ENCODE measurements around the gene ITLN2. TPM values are rescaled to one million over a fixed set of nuclear protein-coding genes. Genes with fewer than 3 reads are reported as not detected.

ITLN2 gene
- total RNA-seq, 4 donors from 2014 or later = not detected

GRCh38 chr1:160973491-160973890 lies 18.9 kb upstream of the ITLN2 start:
- TF ChIP-seq CTCF (IDR thresholded peaks at IDR 0.05) (no peak), POLR2A (IDR thresholded peaks at IDR 0.05) (no peak)
- 78 to 86% methylated on average over 4 of the region's 4 CpGs for WGBS, 2 donors
- Histone ChIP-seq H3K9me3 (no peaks in the 10 kb centered on the region), H3K27me3 (peaks cover 0 to 24% (median 0%) of the 10 kb centered on the region in 4 donors), H3K4me1 (no peaks in the 10 kb centered on the region), H3K36me3 (no peaks in the 10 kb centered on the region), H3K27ac (no peak overlapping the region), H3K4me3 (no peak overlapping the region)
- intact Hi-C loops (cut with DNase I) = no loop called here
- DNase-seq = no peak

- 50 to 53% methylated on average over 2 to 3 of the region's 3 CpGs for WGBS, 2 donors
- intact Hi-C loops (cut with DNase I) = no loop called here
Measured at GRCh38 chr1:160972939-160973338, 18.3 kb upstream of the ITLN2 start.

DNA sequence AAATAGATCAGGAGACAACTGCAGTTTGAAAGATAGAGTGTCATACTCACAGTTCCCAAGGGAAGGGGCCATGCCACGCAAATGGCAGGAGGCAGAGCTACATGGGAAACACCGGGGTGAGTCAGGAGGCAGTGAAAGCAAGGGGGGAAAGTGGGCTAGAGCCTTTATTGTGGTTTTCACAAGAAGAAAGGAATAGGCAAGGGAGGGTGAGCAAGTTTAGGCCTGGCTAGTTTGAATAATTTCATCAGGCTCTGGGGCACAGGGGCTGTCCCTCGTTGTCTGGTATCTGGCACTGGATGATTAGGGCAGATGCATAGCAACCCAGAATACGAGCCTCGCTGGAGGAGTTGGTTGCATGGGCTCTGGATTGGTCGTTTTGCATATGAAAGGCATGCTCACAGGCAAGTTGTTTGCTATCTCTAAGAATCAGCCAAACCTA lies 17.0 kb upstream of the ITLN2 start:
- Histone ChIP-seq H3K27me3 (peaks cover 0 to 15% (median 0%) of the 10 kb centered on the region in 4 donors), H3K9me3 (no peaks in the 10 kb centered on the region), H3K27ac (no peak overlapping the region), H3K4me1 (no peaks in the 10 kb centered on the region), H3K36me3 (no peaks in the 10 kb centered on the region), H3K4me3 (no peak overlapping the region)
- 9 to 21% methylated on average over 6 of the region's 6 CpGs for WGBS, 2 donors
- TF ChIP-seq POLR2A (IDR thresholded peaks at IDR 0.05) = no peak
- TF ChIP-seq CTCF (IDR thresholded peaks at IDR 0.05) = no peak
- intact Hi-C loops (cut with DNase I) = no loop called here
- DNase-seq = no peak

More at GRCh38 chr1:160972939-160973338, 18.3 kb upstream of the ITLN2 start:
- no peak for DNase-seq
- no peaks in the 10 kb centered on the region for H3K9me3 ChIP-seq
- H3K27ac ChIP-seq = no peak overlapping the region
- peaks cover 0 to 18% (median 0%) of the 10 kb centered on the region in 4 donors for H3K27me3 ChIP-seq
- H3K4me1 ChIP-seq = no peaks in the 10 kb centered on the region
- no peaks in the 10 kb centered on the region for H3K36me3 ChIP-seq
- TF ChIP-seq CTCF (IDR thresholded peaks at IDR 0.05) (no peak), POLR2A (IDR thresholded peaks at IDR 0.05) (no peak)
- H3K4me3 ChIP-seq = no peak overlapping the region

GRCh38 chr1:160963521-160963920 lies 8.9 kb upstream of the ITLN2 start:
- Histone ChIP-seq H3K4me1 (no peaks in the 10 kb centered on the region), H3K27me3 (no peaks in the 10 kb centered on the region), H3K9me3 (no peaks in the 10 kb centered on the region), H3K36me3 (no peaks in the 10 kb centered on the region), H3K4me3 (no peak overlapping the region), H3K27ac (no peak overlapping the region)
- WGBS, 2 donors = 35 to 58% methylated on average over 4 of the region's 4 CpGs
- DNase-seq = no peak
- TF ChIP-seq POLR2A (IDR thresholded peaks at IDR 0.05) = no peak
- no peak for TF ChIP-seq CTCF (IDR thresholded peaks at IDR 0.05)
- intact Hi-C loops (cut with DNase I) = no loop called here

- Histone ChIP-seq H3K4me3 (no peak overlapping the region), H3K9me3 (no peaks in the 10 kb centered on the region), H3K27me3 (no peaks in the 10 kb centered on the region), H3K4me1 (no peaks in the 10 kb centered on the region), H3K36me3 (no peaks in the 10 kb centered on the region), H3K27ac (no peak overlapping the region)
- no peak for DNase-seq
- intact Hi-C loops (cut with DNase I) = no loop called here
- TF ChIP-seq POLR2A (IDR thresholded peaks at IDR 0.05) (no peak), CTCF (IDR thresholded peaks at IDR 0.05) (no peak)
- 73 to 93% methylated on average over 1 of the region's 1 CpG for WGBS, 2 donors
Measured at GRCh38 chr1:160961419-160961818, 6.8 kb upstream of the ITLN2 start.

Measured in esophagus squamous epithelium (tissue), 5 donors.